ENCODE measurements around the gene PRIM1.
A peak's percentile ranks its signal among the peaks of the same experiment; 100 is the strongest.
"Not testable (repeated sequence)": the region's sequence is repeated elsewhere in the genome, so short reads cannot be mapped to it uniquely, and the experiment has no call there.

Gene PRIM1

GRCh38 chr12:56751712-56752598 lies at the start of gene PRIM1:
PRIM1 (minus strand) TSS chr12:56752323; CDS start chr12:56752298, 25 bp downstream.
- DNase-seq (ENCODE audit: low read depth) = peak; percentile 70
- TF ChIP-seq CTCF (IDR thresholded peaks at IDR 0.05; ENCODE audit: insufficient read depth, low read depth, low read length, missing control alignments) = no peak
- peak within 1 kb of the TSS; percentile 86 for H3K4me3 ChIP-seq (ENCODE audit: low read length)

GRCh38 chr12:56800221-56800620 lies 48.1 kb upstream of the PRIM1 start:
- no peak overlapping the region for H3K4me3 ChIP-seq (ENCODE audit: low read length)
- no peak for DNase-seq (ENCODE audit: low read depth)
- TF ChIP-seq CTCF (IDR thresholded peaks at IDR 0.05; ENCODE audit: insufficient read depth, low read depth, low read length, missing control alignments) = no peak

- H3K4me3 ChIP-seq (ENCODE audit: low read length); DNase-seq (ENCODE audit: low read depth): not testable (repeated sequence)
Observed at GRCh38 chr12:56799345-56799744, 47.2 kb upstream of the PRIM1 start.

- DNase-seq (ENCODE audit: low read depth); H3K4me3 ChIP-seq (ENCODE audit: low read length): not testable (repeated sequence)
Observed at GRCh38 chr12:56795791-56796190, 43.7 kb upstream of the PRIM1 start.

- not testable (repeated sequence) for DNase-seq (ENCODE audit: low read depth); H3K4me3 ChIP-seq (ENCODE audit: low read length)
Observed at GRCh38 chr12:56795046-56795562, 43.0 kb upstream of the PRIM1 start.

GRCh38 chr12:56793124-56793523 lies 41.0 kb upstream of the PRIM1 start:
- not testable (repeated sequence) for DNase-seq (ENCODE audit: low read depth); H3K4me3 ChIP-seq (ENCODE audit: low read length)

GRCh38 chr12:56792678-56793077 lies 40.6 kb upstream of the PRIM1 start:
- TF ChIP-seq CTCF (IDR thresholded peaks at IDR 0.05; ENCODE audit: insufficient read depth, low read depth, low read length, missing control alignments) = no peak
- no peak for DNase-seq (ENCODE audit: low read depth)
- H3K4me3 ChIP-seq (ENCODE audit: low read length) = no peak overlapping the region

- not testable (repeated sequence) for DNase-seq (ENCODE audit: low read depth); H3K4me3 ChIP-seq (ENCODE audit: low read length)
Observed at GRCh38 chr12:56789429-56789828, 37.3 kb upstream of the PRIM1 start.

GRCh38 chr12:56787498-56787897 lies 35.4 kb upstream of the PRIM1 start:
- no peak overlapping the region for H3K4me3 ChIP-seq (ENCODE audit: low read length)
- no peak for TF ChIP-seq CTCF (IDR thresholded peaks at IDR 0.05; ENCODE audit: insufficient read depth, low read depth, low read length, missing control alignments)
- no peak for DNase-seq (ENCODE audit: low read depth)
